Measurements from ENCODE around the gene SPRR4.

DNA sequence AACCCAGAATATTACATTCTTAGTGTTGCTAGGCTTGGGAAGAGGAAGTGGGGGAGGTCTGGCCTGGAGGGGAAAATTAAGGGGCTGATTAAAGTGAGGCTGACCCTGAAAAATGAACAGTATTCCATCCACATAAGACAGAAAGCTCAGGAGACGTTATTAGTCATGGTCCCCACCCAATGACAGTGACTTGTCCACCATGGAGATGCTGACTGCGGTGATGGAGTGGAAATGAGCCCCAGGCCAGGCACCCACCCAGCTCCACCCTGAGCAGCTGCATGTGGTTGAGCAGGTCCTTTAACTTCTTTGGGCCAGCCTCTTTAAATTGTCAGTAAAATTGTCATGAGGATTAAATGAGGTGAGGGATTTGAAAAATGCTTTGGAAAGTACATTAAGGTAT lies 1.4 kb upstream of the SPRR4 start:
- TF ChIP-seq, protein P1, sequence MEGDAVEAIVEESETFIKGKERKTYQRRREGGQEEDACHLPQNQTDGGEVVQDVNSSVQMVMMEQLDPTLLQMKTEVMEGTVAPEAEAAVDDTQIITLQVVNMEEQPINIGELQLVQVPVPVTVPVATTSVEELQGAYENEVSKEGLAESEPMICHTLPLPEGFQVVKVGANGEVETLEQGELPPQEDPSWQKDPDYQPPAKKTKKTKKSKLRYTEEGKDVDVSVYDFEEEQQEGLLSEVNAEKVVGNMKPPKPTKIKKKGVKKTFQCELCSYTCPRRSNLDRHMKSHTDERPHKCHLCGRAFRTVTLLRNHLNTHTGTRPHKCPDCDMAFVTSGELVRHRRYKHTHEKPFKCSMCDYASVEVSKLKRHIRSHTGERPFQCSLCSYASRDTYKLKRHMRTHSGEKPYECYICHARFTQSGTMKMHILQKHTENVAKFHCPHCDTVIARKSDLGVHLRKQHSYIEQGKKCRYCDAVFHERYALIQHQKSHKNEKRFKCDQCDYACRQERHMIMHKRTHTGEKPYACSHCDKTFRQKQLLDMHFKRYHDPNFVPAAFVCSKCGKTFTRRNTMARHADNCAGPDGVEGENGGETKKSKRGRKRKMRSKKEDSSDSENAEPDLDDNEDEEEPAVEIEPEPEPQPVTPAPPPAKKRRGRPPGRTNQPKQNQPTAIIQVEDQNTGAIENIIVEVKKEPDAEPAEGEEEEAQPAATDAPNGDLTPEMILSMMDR (IDR thresholded peaks at IDR 0.05; ENCODE audit: poor library complexity) = no peak
- TF ChIP-seq EZH2 (IDR thresholded peaks at IDR 0.05; ENCODE audit: borderline replicate concordance) = no peak

All from hepatocyte (in vitro differentiated cells).